B cell (primary cell): ENCODE data around the gene HYDIN. TPM values are rescaled to one million over a fixed set of nuclear protein-coding genes. Genes with fewer than 3 reads are reported as not detected.

Experiments
- ATAC-seq: fragments of 200-7000 bp; cut with Tn5 transposase; one replicate; pipeline ENCODE4 v1.10.0; 2021; ENCODE audit warnings: low read depth, mild to moderate bottlenecking, moderate number of reproducible peaks, moderate library complexity
- CTCF ChIA-PET: fragments of 350-600 bp; sonication (Branson Sonifier 250); formaldehyde crosslinking; loops from one replicate; lab custom pipeline; 2021; ENCODE audit warnings: antibody characterized with exemption, inconsistent platforms; lab: Charles Lee
- POLR2A ChIA-PET: fragments of 350-600 bp; sonication (Branson Sonifier 250); formaldehyde crosslinking; loops from one replicate; lab custom pipeline; 2021; ENCODE audit warnings: antibody characterized with exemption; lab: Charles Lee
- DNase-seq: peaks from one replicate; pipeline ENCODE4 v3.0.0; 2013
- H2AFZ ChIP-seq: 2 replicates; pipeline ENCODE4 v1.6.1; 2012; ENCODE audit warnings: mild to moderate bottlenecking, low read depth, low read length; ENCODE audit not compliant: insufficient read depth, poor library complexity, severe bottlenecking
- H3K27ac ChIP-seq, 2 donors: 1 replicate in 1 of 2; 2 replicates in 1 of 2; pipeline ENCODE4 v1.5.1; 2012 to 2013; ENCODE audit warnings: low read length in 2 of 2, mild to moderate bottlenecking in 2 of 2, moderate library complexity in 1 of 2
- H3K27me3 ChIP-seq, 4 experiments: fragments of 200-600 bp in 1 of 4; sonication (generic) in 1 of 4; replicated peaks in 1 of 4; 1 replicate in 2 of 4; 2 replicates in 2 of 4; pipeline versions ENCODE4 v1.6.1 to v1.7.0; 2013 to 2016; ENCODE audit warnings: low read length in 3 of 4, mild to moderate bottlenecking in 2 of 4, mixed read lengths in 1 of 4, moderate library complexity in 1 of 4; ENCODE audit not compliant: insufficient read depth in 4 of 4, control insufficient read depth in 3 of 4; ENCODE audit errors: control extremely low read depth in 1 of 4
- H3K36me3 ChIP-seq, 2 experiments: replicated peaks in 1 of 2; 1 replicate in 1 of 2; 2 replicates in 1 of 2; pipeline versions ENCODE4 v1.6.1 to v1.7.1; 2013; ENCODE audit warnings: low read length in 1 of 2; ENCODE audit not compliant: insufficient read depth in 2 of 2, control insufficient read depth in 1 of 2; ENCODE audit errors: control extremely low read depth in 1 of 2, extremely low read depth in 1 of 2
- H3K4me1 ChIP-seq, 2 donors: fragments of 200-600 bp in 1 of 2; sonication (generic) in 1 of 2; 1 replicate in 1 of 2; 2 replicates in 1 of 2; pipeline versions ENCODE4 v1.5.1 to v1.6.1; 2013 to 2017; ENCODE audit warnings: low read length in 2 of 2; ENCODE audit not compliant: control insufficient read depth in 2 of 2, insufficient read depth in 2 of 2
- H3K4me2 ChIP-seq: replicated peaks from 2 replicates; pipeline ENCODE3; 2012; ENCODE audit warnings: mild to moderate bottlenecking, low read depth, low read length; ENCODE audit not compliant: poor library complexity, severe bottlenecking
- H3K4me3 ChIP-seq, 5 experiments: fragments of 200-600 bp in 1 of 5; sonication (generic) in 1 of 5; 1 replicate in 3 of 5; 2 replicates in 2 of 5; pipeline versions ENCODE4 v1.5.1 to v1.7.0; 2011 to 2016; ENCODE audit warnings: low read length in 4 of 5, mild to moderate bottlenecking in 4 of 5, low read depth in 2 of 5, control low read depth in 1 of 5, moderate library complexity in 1 of 5; ENCODE audit not compliant: insufficient read depth in 1 of 5; ENCODE audit errors: control extremely low read depth in 1 of 5, extremely low read depth in 1 of 5
- H3K79me2 ChIP-seq: fragments of 200-600 bp; sonication (generic); one replicate; pipeline ENCODE4 v1.6.0; 2016; ENCODE audit warnings: low read length; ENCODE audit not compliant: control insufficient read depth, insufficient read depth
- H3K9ac ChIP-seq: fragments of 200-600 bp; sonication (generic); 2 replicates; pipeline ENCODE4 v1.6.1; 2017; ENCODE audit warnings: mild to moderate bottlenecking, low read length, moderate library complexity
- H3K9me3 ChIP-seq, 3 donors: one replicate each; pipeline versions ENCODE4 v1.6.1 to v1.7.1; 2013; ENCODE audit warnings: low read length in 2 of 3; ENCODE audit not compliant: control insufficient read depth in 2 of 3, insufficient read depth in 1 of 3; ENCODE audit errors: control extremely low read depth in 1 of 3
- H4K20me1 ChIP-seq: 2 replicates; pipeline ENCODE4 v1.6.0; 2012; ENCODE audit warnings: mild to moderate bottlenecking, low read length; ENCODE audit not compliant: insufficient read depth, control insufficient read depth, poor library complexity, severe bottlenecking
- H3K27ac Mint-ChIP-seq: one replicate; pipeline ENCODE4 v1.8.0; 2021; ENCODE audit warnings: mixed read lengths
- H3K27me3 Mint-ChIP-seq: one replicate; pipeline ENCODE4 v1.8.0; 2021; ENCODE audit warnings: mixed read lengths
- H3K4me1 Mint-ChIP-seq: one replicate; pipeline ENCODE4 v1.8.0; 2021; ENCODE audit warnings: mixed read lengths
- H3K4me3 Mint-ChIP-seq: one replicate; pipeline ENCODE4 v1.8.0; 2021; ENCODE audit warnings: mixed read lengths
- H3K9me3 Mint-ChIP-seq: one replicate; pipeline ENCODE4 v1.8.0; 2022; ENCODE audit warnings: mixed read lengths; ENCODE audit not compliant: insufficient read depth
- CTCF ChIP-seq: fragments of 200-600 bp; IDR thresholded peaks from one replicate; pipeline ENCODE4 v1.8.0; 2022; ENCODE audit warnings: antibody characterized with exemption, mild to moderate bottlenecking
- EZH2 ChIP-seq: IDR thresholded peaks from 2 replicates; pipeline ENCODE4 v1.6.1; 2012; ENCODE audit warnings: borderline replicate concordance, low read depth, mild to moderate bottlenecking, moderate library complexity, low read length; ENCODE audit not compliant: insufficient read depth, poor library complexity, severe bottlenecking
- WGBS: methylation state at CpG from one replicate; pipeline ENCODE4 v1.1.5; 2013; ENCODE audit warnings: missing lambda C conversion rate; ENCODE audit not compliant: insufficient coverage; 5-methylcytosine and 5-hydroxymethylcytosine counted together
- intact Hi-C: fragments of 100-400 bp; cut with micrococcal nuclease; formaldehyde crosslinking; loops from one replicate; pipeline ENCODE4 v1.10.0; 2022
- polyA plus RNA-seq: library from polyadenylated mRNA; depleted of rRNA; stranded (reverse); fragments of >200 nt; gene quantifications from 2 replicates; pipeline ENCODE4 v1.2.3, GENCODE V29; 2012
- total RNA-seq, 2 donors: library from RNA; stranded (reverse); fragments of 120-200 nt in 1 of 2; gene quantifications; 1 replicate in 1 of 2; 2 replicates in 1 of 2; pipeline versions ENCODE4 v1.2.3 to v1.2.4, GENCODE V29; 2013 to 2022

Gene HYDIN
- total and polyA plus RNA-seq, 2 donors (not counting 1 experiment from before 2014, with no cell fraction given) = 0.10 TPM; not detected in 1

GRCh38 chr16:71242036-71242435, 11.5 kb upstream of the HYDIN start:
- Histone ChIP-seq H3K4me1 (no peaks in the 10 kb centered on the region), H4K20me1 (no peaks in the 10 kb centered on the region), H3K36me3 (no peaks in the 10 kb centered on the region), H3K9ac (no peak overlapping the region), H3K27me3 (no peaks in the 10 kb centered on the region), H3K9me3 (peaks cover 0 to 1% (median 0%) of the 10 kb centered on the region in 3 donors), H3K4me3 (no peak overlapping the region), H3K79me2 (no peaks in the 10 kb centered on the region), H3K27ac (no peak overlapping the region), H3K4me2 (no peak overlapping the region), H2AFZ (no peak overlapping the region)
- ChIA-PET POLR2A (no interaction called here), CTCF (interaction anchor here (1.0 kb wide), 1 partner anchor 33 kb away, joined by 3 read pairs; no protein-coding TSS in a partner anchor)
- Mint-ChIP-seq H3K4me1 (no peaks in the 10 kb centered on the region), H3K9me3 (no peaks in the 10 kb centered on the region), H3K27ac (no peak overlapping the region), H3K4me3 (no peak overlapping the region), H3K27me3 (peaks cover 15% of the 10 kb centered on the region)
- no CpG with 5 or more reads among the region's 4 CpGs for WGBS
- DNase-seq (no peak), ATAC-seq (no peak)
- intact Hi-C loops = no loop called here
- no peak for TF ChIP-seq EZH2
- TF ChIP-seq CTCF = no peak

DNA sequence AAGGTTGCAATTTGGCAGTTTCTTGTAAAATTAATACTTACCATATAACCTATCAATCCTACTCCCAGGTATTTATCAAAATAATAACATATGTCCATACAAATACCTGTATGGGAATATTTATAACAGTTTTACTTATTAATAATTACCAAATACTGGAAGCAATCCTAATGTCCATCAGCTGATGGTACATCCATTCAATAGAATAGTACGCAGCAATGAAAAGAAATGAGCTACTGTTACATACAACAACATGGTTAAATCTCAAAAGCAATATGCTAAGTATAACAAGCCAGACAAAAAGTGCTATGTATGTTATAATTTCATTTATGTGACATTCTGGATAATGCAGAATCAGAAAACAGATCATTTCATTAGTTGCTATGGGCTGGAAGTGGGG, 1.2 kb downstream of the HYDIN start:
- Histone ChIP-seq H3K4me1 (no peaks in the 10 kb centered on the region), H3K27me3 (peaks cover 0 to 36% (median 4%) of the 10 kb centered on the region in 4 experiments), H3K27ac (no peak overlapping the region), H3K79me2 (no peaks in the 10 kb centered on the region), H3K4me2 (no peak overlapping the region), H3K9me3 (peaks cover 6 to 24% (median 10%) of the 10 kb centered on the region in 3 donors), H3K36me3 (no peaks in the 10 kb centered on the region), H3K4me3 (no peak overlapping the region), H3K9ac (no peak overlapping the region), H2AFZ (no peak overlapping the region), H4K20me1 (no peaks in the 10 kb centered on the region)
- ChIA-PET CTCF (no interaction called here), POLR2A (no interaction called here)
- WGBS = no CpG with 5 or more reads among the region's 1 CpG
- ATAC-seq (no peak), DNase-seq (no peak)
- TF ChIP-seq EZH2 = no peak
- no peak for TF ChIP-seq CTCF
- Mint-ChIP-seq H3K4me1 (no peaks in the 10 kb centered on the region), H3K4me3 (no peak overlapping the region), H3K9me3 (peaks cover 13% of the 10 kb centered on the region), H3K27ac (no peak overlapping the region), H3K27me3 (peaks cover 36% of the 10 kb centered on the region)
- intact Hi-C loops = no loop called here
